MM.1S (cell line): ENCODE results near the gene SMKR1.
"Not testable (repeated sequence)": the region's sequence is repeated elsewhere in the genome, so short reads cannot be mapped to it uniquely, and the experiment has no call there.

Source experiments
- DNase-seq: peaks from one replicate; pipeline ENCODE4 v3.0.0-alpha.2; 2015
- H2AFZ ChIP-seq: fragments of 300-600 bp; sonication (generic); 2 replicates; pipeline ENCODE4 v1.6.0; 2016; ENCODE audit warnings: antibody characterized with exemption, low read length
- H3F3A ChIP-seq: fragments of 300-600 bp; sonication (generic); 2 replicates; pipeline ENCODE4 v1.6.1; 2016; ENCODE audit warnings: mild to moderate bottlenecking, antibody characterized with exemption, low read length, moderate library complexity, mixed read lengths; ENCODE audit not compliant: insufficient read depth
- H3K27ac ChIP-seq: fragments of 300-600 bp; sonication (generic); 2 replicates; pipeline ENCODE4 v1.5.1; 2016; ENCODE audit warnings: mild to moderate bottlenecking, low read length
- H3K27me3 ChIP-seq: fragments of 300-600 bp; sonication (generic); replicated peaks from 2 replicates; pipeline ENCODE4 v1.6.0; 2016; ENCODE audit warnings: low read length; ENCODE audit not compliant: insufficient read depth
- H3K36me3 ChIP-seq: fragments of 300-600 bp; sonication (generic); replicated peaks from 2 replicates; pipeline ENCODE4 v1.6.1; 2016; ENCODE audit warnings: mild to moderate bottlenecking, low read length, mixed read lengths; ENCODE audit not compliant: insufficient read depth
- H3K4me1 ChIP-seq: fragments of 300-600 bp; sonication (generic); 2 replicates; pipeline ENCODE4 v1.6.1; 2016; ENCODE audit warnings: low read length, mixed read lengths
- H3K4me2 ChIP-seq: fragments of 300-600 bp; sonication (generic); 2 replicates; pipeline ENCODE4 v1.6.0; 2016; ENCODE audit warnings: low read depth, low read length
- H3K4me3 ChIP-seq: fragments of 300-600 bp; sonication (generic); 2 replicates; pipeline ENCODE4 v1.5.1; 2016; ENCODE audit warnings: low read length, mixed read lengths
- H3K79me2 ChIP-seq: fragments of 300-600 bp; sonication (generic); 2 replicates; pipeline ENCODE4 v1.6.1; 2016; ENCODE audit warnings: mixed run types, low read length, mixed read lengths
- H3K9ac ChIP-seq: fragments of 300-600 bp; sonication (generic); 2 replicates; pipeline ENCODE4 v1.6.1; 2016; ENCODE audit warnings: low read length, mixed read lengths
- H3K9me2 ChIP-seq: fragments of 300-600 bp; sonication (generic); replicated peaks from 2 replicates; pipeline ENCODE4 v1.6.1; 2016; ENCODE audit warnings: mild to moderate bottlenecking, low read length, mixed read lengths; ENCODE audit not compliant: insufficient read depth
- H3K9me3 ChIP-seq: fragments of 300-600 bp; sonication (generic); replicated peaks from 2 replicates; pipeline ENCODE4 v1.6.1; 2016; ENCODE audit warnings: mild to moderate bottlenecking, low read length, mixed read lengths; ENCODE audit not compliant: insufficient read depth
- H4K20me1 ChIP-seq: fragments of 300-600 bp; sonication (generic); 2 replicates; pipeline ENCODE4 v1.6.1; 2016; ENCODE audit warnings: mild to moderate bottlenecking, low read length, moderate library complexity, mixed read lengths; ENCODE audit not compliant: insufficient read depth
- CTCF ChIP-seq: fragments of 300-600 bp; sonication (generic); IDR thresholded peaks from 2 replicates; pipeline ENCODE4 v1.5.1; 2016; ENCODE audit warnings: antibody characterized with exemption, low read length, mixed read lengths
- EZH2 ChIP-seq: fragments of 300-600 bp; sonication (generic); optimal IDR thresholded peaks from 2 replicates; pipeline ENCODE3; 2017; ENCODE audit warnings: low read depth, mild to moderate bottlenecking, antibody characterized with exemption, low read length, mixed read lengths
- EZH2phosphoT487 ChIP-seq: fragments of 300-600 bp; sonication (generic); IDR thresholded peaks from 2 replicates; pipeline ENCODE4 v1.6.1; 2018; ENCODE audit warnings: antibody characterized with exemption, low read length

Gene SMKR1

GRCh38 chr7:129522971-129523340 lies 20.6 kb downstream of the SMKR1 start:
- no peak overlapping the region for H2AFZ ChIP-seq
- no peaks in the 10 kb centered on the region for H3F3A ChIP-seq
- no peak overlapping the region for H3K9ac ChIP-seq
- no peaks in the 10 kb centered on the region for H3K9me2 ChIP-seq
- no peaks in the 10 kb centered on the region for H3K27me3 ChIP-seq
- no peaks in the 10 kb centered on the region for H3K9me3 ChIP-seq
- no peaks in the 10 kb centered on the region for H3K36me3 ChIP-seq
- no peak overlapping the region for H3K4me2 ChIP-seq
- no peaks in the 10 kb centered on the region for H3K79me2 ChIP-seq
- no peak overlapping the region for H3K27ac ChIP-seq
- no peaks in the 10 kb centered on the region for H3K4me1 ChIP-seq
- H4K20me1 ChIP-seq, result no peaks in the 10 kb centered on the region
- TF ChIP-seq CTCF (no peak), EZH2 (no peak), EZH2phosphoT487 (no peak)
- DNase-seq, result no peak
- H3K4me3 ChIP-seq, result no peak overlapping the region

- no peak for TF ChIP-seq CTCF
- TF ChIP-seq EZH2phosphoT487, result no peak
- no peak for TF ChIP-seq EZH2
- H3K36me3 ChIP-seq, result no peaks in the 10 kb centered on the region
- no peaks in the 10 kb centered on the region for H4K20me1 ChIP-seq
- H3K27me3 ChIP-seq, result no peaks in the 10 kb centered on the region
- no peak overlapping the region for H2AFZ ChIP-seq
- no peak for DNase-seq
- H3K9me2 ChIP-seq, result no peaks in the 10 kb centered on the region
- H3K4me1 ChIP-seq, result no peaks in the 10 kb centered on the region
- H3K4me3 ChIP-seq, result no peak overlapping the region
- no peaks in the 10 kb centered on the region for H3F3A ChIP-seq
- H3K9me3 ChIP-seq, result no peaks in the 10 kb centered on the region
- no peaks in the 10 kb centered on the region for H3K79me2 ChIP-seq
- H3K27ac ChIP-seq, result no peak overlapping the region
- no peak overlapping the region for H3K4me2 ChIP-seq
- no peak overlapping the region for H3K9ac ChIP-seq
These were observed 21.6 kb downstream of the SMKR1 start for GRCh38 chr7:129523924-129524323.

- DNase-seq, result peak; percentile 27
- H3K9me3 ChIP-seq, H3K4me1 ChIP-seq, H3K4me3 ChIP-seq, H3K9ac ChIP-seq, H3K4me2 ChIP-seq, H3K27ac ChIP-seq, H3K36me3 ChIP-seq, H3K79me2 ChIP-seq, H3K27me3 ChIP-seq, H3K9me2 ChIP-seq, H3F3A ChIP-seq, H2AFZ ChIP-seq, H4K20me1 ChIP-seq: not testable (repeated sequence)
These were observed 22.1 kb downstream of the SMKR1 start for GRCh38 chr7:129524405-129524804.

- Histone ChIP-seq H2AFZ (no peak overlapping the region), H3K79me2 (no peaks in the 10 kb centered on the region), H3K9ac (no peak overlapping the region), H3K4me1 (no peaks in the 10 kb centered on the region), H3F3A (no peaks in the 10 kb centered on the region), H3K4me2 (no peak overlapping the region), H3K27ac (no peak overlapping the region), H3K36me3 (no peaks in the 10 kb centered on the region), H3K4me3 (no peak overlapping the region), H4K20me1 (no peaks in the 10 kb centered on the region), H3K9me3 (no peaks in the 10 kb centered on the region), H3K27me3 (no peaks in the 10 kb centered on the region), H3K9me2 (no peaks in the 10 kb centered on the region)
- no peak for DNase-seq
- TF ChIP-seq CTCF (no peak), EZH2phosphoT487 (no peak), EZH2 (no peak)
These were observed 23.0 kb downstream of the SMKR1 start for GRCh38 chr7:129525225-129525862.
